Measurements from ENCODE around the gene SHMT2. TPM values are rescaled to one million over a fixed set of nuclear protein-coding genes. Genes with fewer than 3 reads are reported as not detected.

The SHMT2 gene
- total RNA-seq, 2 donors from 2014 or later = 76.7 to 134 TPM

- peaks cover 12% of the 10 kb centered on the region for H3K36me3 Mint-ChIP-seq (ENCODE audit: low read depth)
- Histone ChIP-seq H3K9me3 (ENCODE audit: control insufficient read depth, low read length) (no peaks in the 10 kb centered on the region), H3K36me3 (ENCODE audit: control insufficient read depth, insufficient read depth, low read length) (peaks cover 7% of the 10 kb centered on the region), H3K4me1 (ENCODE audit: control insufficient read depth, insufficient read depth, low read length) (no peaks in the 10 kb centered on the region), H3K27ac (ENCODE audit: low read depth, low read length) (no peak overlapping the region), H3K27me3 (ENCODE audit: control insufficient read depth, insufficient read depth, low read length, poor library complexity, severe bottlenecking) (no peaks in the 10 kb centered on the region), H3K4me3 (ENCODE audit: low read length) (no peak overlapping the region), H3K9ac (ENCODE audit: extremely low read depth, low read length, poor library complexity, severe bottlenecking) (no peak overlapping the region)
- H3K4me3 Mint-ChIP-seq = no peak overlapping the region
- no peak overlapping the region for H3K27ac Mint-ChIP-seq
- no peak for DNase-seq
- no peak for TF ChIP-seq CTCF (conservative IDR thresholded peaks at IDR 0.05)
- H3K9me3 Mint-ChIP-seq = no peaks in the 10 kb centered on the region
- no peaks in the 10 kb centered on the region for H3K4me1 Mint-ChIP-seq
- WGBS, 2 experiments (ENCODE audit: insufficient coverage in 1 of 2, insufficient read length in 1 of 2) = 96 to 100% methylated on average over 1 to 2 of the region's 3 CpGs
- no peaks in the 10 kb centered on the region for H3K27me3 Mint-ChIP-seq (ENCODE audit: insufficient read depth)
Measured at GRCh38 chr12:57250541-57250940, 21.0 kb downstream of the SHMT2 start.

- H3K9me3 ChIP-seq (ENCODE audit: control insufficient read depth, low read length) = no peaks in the 10 kb centered on the region
- Mint-ChIP-seq H3K36me3 (ENCODE audit: low read depth) (peaks cover 16% of the 10 kb centered on the region), H3K27ac (no peak within 1 kb of the TSS), H3K4me3 (no peak within 1 kb of the TSS), H3K27me3 (ENCODE audit: insufficient read depth) (no peaks in the 10 kb centered on the region), H3K9me3 (no peaks in the 10 kb centered on the region), H3K4me1 (no peaks in the 10 kb centered on the region)
- H3K9ac ChIP-seq (ENCODE audit: extremely low read depth, low read length, poor library complexity, severe bottlenecking) = no peak within 1 kb of the TSS
- no peak for TF ChIP-seq CTCF (conservative IDR thresholded peaks at IDR 0.05)
- no peak within 1 kb of the TSS for H3K27ac ChIP-seq (ENCODE audit: low read depth, low read length)
- DNase-seq = peak; percentile 51
- no peaks in the 10 kb centered on the region for H3K4me1 ChIP-seq (ENCODE audit: control insufficient read depth, insufficient read depth, low read length)
- H3K4me3 ChIP-seq (ENCODE audit: low read length) = no peak within 1 kb of the TSS
- WGBS, 2 experiments (ENCODE audit: insufficient coverage in 1 of 2, insufficient read length in 1 of 2) = 84 to 89% methylated on average over 6 to 7 of the region's 7 CpGs
- H3K36me3 ChIP-seq (ENCODE audit: control insufficient read depth, insufficient read depth, low read length) = peaks cover 11% of the 10 kb centered on the region
- H3K27me3 ChIP-seq (ENCODE audit: control insufficient read depth, insufficient read depth, low read length, poor library complexity, severe bottlenecking) = no peaks in the 10 kb centered on the region
Measured at GRCh38 chr12:57250956-57251355, 21.4 kb downstream of the SHMT2 start, which contains the start of gene STAC3. Gene STAC3, minus strand, starts transcription at chr12:57251187. Its CDS starts 1,551 bp downstream, at chr12:57249636.

- no peak overlapping the region for H3K27ac Mint-ChIP-seq
- no peak overlapping the region for H3K9ac ChIP-seq (ENCODE audit: extremely low read depth, low read length, poor library complexity, severe bottlenecking)
- no peaks in the 10 kb centered on the region for H3K4me1 Mint-ChIP-seq
- H3K27ac ChIP-seq (ENCODE audit: low read depth, low read length) = no peak overlapping the region
- H3K27me3 ChIP-seq (ENCODE audit: control insufficient read depth, insufficient read depth, low read length, poor library complexity, severe bottlenecking) = no peaks in the 10 kb centered on the region
- H3K27me3 Mint-ChIP-seq (ENCODE audit: insufficient read depth) = no peaks in the 10 kb centered on the region
- H3K9me3 ChIP-seq (ENCODE audit: control insufficient read depth, low read length) = no peaks in the 10 kb centered on the region
- H3K36me3 ChIP-seq (ENCODE audit: control insufficient read depth, insufficient read depth, low read length) = peaks cover 43% of the 10 kb centered on the region
- no peak for DNase-seq
- no peaks in the 10 kb centered on the region for H3K9me3 Mint-ChIP-seq
- no peak overlapping the region for H3K4me3 ChIP-seq (ENCODE audit: low read length)
- no peaks in the 10 kb centered on the region for H3K4me1 ChIP-seq (ENCODE audit: control insufficient read depth, insufficient read depth, low read length)
- no peak overlapping the region for H3K4me3 Mint-ChIP-seq
- TF ChIP-seq CTCF (conservative IDR thresholded peaks at IDR 0.05) = no peak
- WGBS, 2 experiments (ENCODE audit: insufficient coverage in 1 of 2, insufficient read length in 1 of 2) = 98 to 99% methylated on average over 10 to 14 of the region's 14 CpGs
- H3K36me3 Mint-ChIP-seq (ENCODE audit: low read depth) = peaks cover 38% of the 10 kb centered on the region
Measured at GRCh38 chr12:57254506-57255280, 25.2 kb downstream of the SHMT2 start.

Data from endodermal cell (in vitro differentiated cells).